ENCODE measurements around the gene SDK2.

Gene SDK2

DNA sequence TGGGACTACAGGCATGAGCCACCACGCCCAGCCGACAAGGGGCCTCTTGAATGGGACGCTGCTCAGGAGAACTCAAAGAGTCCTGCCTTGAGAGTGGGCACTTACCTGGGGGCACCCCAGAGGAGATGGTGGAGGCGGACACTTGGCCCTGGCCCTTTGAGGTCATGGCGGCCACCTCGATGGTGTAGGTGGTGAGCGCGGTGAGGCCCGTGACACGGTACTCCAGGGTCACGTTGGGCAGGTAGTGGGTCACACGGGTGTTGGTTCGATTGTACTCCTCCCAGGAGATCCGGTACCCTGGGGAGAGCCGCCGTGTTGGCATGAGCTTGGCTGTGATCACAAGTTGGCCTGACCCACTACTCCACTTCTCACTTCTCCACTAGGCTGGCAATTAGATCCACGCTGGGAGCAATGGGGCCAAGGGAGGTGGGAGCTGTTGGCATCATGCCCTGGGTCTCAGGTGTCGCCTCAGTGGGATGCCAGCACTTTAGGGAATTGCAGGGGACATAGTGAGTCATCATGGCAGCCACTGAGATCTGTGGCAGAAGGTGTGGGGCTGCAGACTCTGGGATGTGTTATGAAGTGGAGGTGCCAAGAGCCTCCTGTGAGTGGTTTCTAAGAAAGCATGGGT is 243.2 kb downstream of the SDK2 start:
- no peak for TF ChIP-seq POLR2A (IDR thresholded peaks at IDR 0.05; ENCODE audit: low read depth, low read length)
- DNase-seq (ENCODE audit: insufficient read length, low spot score) (no peak), FAIRE-seq (no peak)

DNA sequence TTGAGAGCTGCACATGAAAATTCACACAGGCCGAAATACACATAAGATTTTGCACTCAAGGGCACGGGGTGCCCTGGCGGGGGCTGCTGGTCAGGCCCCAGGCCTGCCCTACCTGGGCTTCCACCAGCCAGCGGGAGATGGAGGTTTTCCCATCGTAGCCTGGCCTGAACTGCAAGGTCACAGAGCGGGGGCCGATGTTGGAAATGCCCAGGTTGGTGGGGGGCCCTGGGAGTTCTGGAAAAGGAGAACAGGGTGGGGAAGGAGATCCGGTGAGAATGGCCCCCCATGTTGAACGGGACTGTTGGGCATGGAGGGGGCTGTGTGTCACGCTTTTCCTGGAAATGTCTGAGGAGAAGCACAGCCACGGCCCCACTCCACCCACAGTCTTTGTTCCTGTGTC is 245.2 kb downstream of the SDK2 start:
- no peak for DNase-seq (ENCODE audit: insufficient read length, low spot score)
- no peak for TF ChIP-seq POLR2A (IDR thresholded peaks at IDR 0.05; ENCODE audit: low read depth, low read length)
- no peak for FAIRE-seq

DNA sequence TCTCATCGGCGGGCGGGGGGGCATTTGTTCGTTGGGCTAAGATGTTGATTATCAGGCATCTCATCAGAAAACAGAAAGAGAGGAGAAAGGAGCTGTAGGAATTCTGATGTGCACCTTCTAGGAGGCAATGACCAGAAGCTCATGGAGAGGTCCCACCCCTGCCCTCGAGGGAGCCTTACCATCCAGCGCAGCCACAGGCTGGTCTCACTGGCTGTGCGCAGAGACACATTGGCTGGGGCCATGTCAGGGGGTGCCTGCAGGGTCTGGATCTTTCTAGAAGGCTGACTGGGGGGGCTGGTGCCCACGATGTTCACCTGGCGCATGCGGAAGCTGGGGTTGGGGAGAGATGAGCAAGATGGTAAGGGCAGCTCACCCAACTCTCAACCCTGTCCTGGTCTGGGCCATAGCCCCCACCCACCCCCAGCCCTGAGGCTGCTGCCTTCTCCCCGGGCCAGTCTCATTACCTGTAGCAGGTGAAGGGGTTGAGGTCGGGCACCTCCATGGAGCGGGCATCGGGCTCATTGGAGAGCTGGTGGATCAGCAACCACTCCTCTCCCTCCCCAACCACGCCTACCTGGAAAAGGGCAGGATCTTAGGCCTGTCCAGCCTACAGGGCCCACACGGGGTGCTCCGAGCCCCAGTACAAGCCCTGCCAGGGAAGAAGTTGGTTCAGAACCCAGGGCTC is 246.2 kb downstream of the SDK2 start:
- DNase-seq (ENCODE audit: insufficient read length, low spot score) = no peak
- TF ChIP-seq POLR2A (IDR thresholded peaks at IDR 0.05; ENCODE audit: low read depth, low read length) = no peak
- no peak for FAIRE-seq

DNA sequence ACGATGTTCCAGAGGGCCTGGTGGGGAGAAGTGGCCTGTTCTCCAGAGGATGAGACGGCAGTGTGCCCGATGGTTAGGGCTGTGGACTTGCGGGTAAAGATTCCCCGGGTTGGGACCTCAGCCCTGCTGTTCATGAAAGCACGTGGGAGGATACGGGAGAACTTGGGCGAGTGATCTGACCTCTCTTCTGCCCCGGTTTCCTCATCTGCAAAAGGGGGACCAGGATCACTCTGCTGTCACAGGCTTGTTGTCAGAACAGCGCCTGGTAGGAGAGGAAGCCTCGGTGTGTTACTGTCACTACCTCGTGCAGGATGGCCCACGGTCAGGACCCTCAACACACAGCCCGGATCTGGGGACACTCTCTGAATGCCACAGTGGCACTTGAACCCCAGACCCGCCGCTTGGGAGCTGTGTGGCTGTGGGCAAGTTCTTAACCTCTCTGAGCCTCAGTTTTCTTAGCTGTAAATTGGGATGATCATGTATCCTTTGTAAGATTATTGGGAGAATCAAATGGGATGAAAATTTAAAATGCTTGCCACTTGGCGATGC is 246.9 kb downstream of the SDK2 start:
- FAIRE-seq (no peak), DNase-seq (ENCODE audit: insufficient read length, low spot score) (no peak)
- no peak for TF ChIP-seq POLR2A (IDR thresholded peaks at IDR 0.05; ENCODE audit: low read depth, low read length)

DNA sequence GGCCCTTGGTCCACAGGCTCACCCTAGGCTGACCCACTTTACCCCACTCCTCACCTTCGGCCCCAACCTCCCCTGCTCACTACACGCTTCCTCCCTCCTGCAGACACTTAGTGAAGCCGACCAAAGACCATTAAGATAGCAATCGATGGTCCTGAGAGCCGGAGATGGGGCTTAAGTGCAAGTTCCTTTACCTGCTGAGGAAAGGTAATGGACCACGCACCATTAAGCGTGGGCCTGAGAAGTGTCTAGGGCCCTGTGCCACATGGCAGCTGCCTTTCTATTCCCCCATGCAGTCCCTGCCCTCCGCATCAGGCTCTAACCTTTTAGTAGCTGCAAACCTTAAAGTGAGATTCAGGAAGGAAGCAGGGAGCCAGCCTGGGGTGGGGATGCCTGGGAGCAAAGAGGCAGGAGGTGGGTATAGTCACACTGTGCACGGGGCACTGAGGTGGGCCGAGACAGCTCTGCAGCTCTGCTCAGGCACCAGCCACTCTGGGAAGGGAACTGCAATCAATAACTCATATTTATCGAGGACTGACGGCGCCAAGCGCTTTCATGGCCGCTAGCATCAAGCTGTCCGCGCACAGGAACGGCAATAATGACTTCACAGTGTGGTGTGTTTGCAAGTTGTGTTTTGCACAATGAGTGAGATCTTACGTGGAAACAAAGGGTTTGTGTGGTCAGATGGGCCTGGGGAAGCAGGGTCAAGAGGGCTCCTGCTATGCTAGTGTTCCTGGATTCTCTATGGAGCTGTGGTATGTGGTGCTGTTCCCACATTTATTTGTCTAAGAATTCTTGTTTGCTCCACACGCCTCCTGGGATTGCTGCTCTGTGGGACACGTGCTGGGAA is 247.6 kb downstream of the SDK2 start:
- DNase-seq (ENCODE audit: insufficient read length, low spot score) = no peak
- TF ChIP-seq POLR2A (IDR thresholded peaks at IDR 0.05; ENCODE audit: low read depth, low read length) = no peak
- no peak for FAIRE-seq

DNA sequence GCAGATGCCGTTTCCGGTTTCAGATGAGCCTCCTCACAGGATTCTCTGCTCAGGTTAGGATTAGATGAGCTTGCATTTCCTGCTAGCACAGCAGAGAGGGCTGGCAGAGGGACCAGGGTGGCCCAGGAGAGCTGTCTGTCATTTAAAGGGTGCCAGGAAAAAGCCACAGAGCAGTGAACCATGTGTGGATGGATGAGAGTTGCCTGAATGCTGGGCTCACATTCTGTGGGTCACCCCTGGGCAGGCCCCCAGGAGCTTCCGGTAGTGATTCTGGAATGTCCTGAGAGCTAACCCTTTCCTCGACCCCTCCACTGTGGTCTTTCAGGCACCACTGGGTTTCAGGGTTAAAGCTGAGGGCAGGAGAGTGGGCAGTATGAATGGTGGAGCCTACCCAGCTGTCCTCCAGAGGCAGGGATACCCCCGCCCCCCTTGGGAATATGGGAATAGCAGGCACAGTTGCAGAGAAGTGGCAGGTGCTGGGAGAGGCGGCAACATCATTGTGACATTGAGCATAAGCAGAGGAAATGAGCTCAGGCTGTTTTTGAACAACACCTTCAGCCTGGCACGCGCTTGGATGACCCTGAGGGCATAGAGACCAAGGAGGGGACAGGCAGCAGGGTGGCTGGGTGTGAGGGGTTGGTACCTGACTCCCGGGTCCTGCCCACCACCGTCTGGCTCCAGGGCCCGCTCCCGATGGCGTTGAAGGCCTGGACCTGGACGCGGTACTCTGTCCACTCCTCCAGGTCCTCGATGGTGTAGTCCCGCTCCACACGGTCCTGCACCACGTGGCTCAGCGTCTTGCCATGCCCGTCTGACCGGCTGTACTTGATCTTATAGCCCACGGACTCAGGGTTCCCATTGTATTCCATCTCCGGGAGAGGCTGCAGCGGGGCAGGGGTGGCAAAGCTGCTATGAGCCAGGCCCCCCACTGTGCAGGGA is 249.5 kb downstream of the SDK2 start:
- FAIRE-seq (no peak), DNase-seq (ENCODE audit: insufficient read length, low spot score) (no peak)
- TF ChIP-seq POLR2A (IDR thresholded peaks at IDR 0.05; ENCODE audit: low read depth, low read length) = no peak

DNA sequence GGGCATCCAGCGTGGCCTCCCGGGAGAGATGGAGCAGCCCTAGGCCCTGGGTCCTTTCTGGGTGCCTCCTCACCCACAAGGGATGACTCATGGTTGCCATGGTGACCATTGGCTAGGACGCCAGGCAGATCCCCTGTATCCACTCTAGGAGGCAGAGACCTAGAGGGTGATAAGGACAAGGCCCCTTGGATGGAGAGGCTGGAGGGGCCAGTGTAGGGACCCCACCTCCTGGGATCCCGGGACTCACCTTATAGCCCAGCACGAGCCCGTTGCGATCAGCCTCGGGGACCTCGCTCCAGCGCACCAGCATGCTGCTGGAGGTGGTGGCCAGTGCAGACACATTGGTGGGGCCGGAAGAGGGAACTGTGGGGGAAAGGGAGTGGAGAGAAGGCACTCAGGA is 250.3 kb downstream of the SDK2 start:
- TF ChIP-seq POLR2A (IDR thresholded peaks at IDR 0.05; ENCODE audit: low read depth, low read length) = no peak
- DNase-seq (ENCODE audit: insufficient read length, low spot score) = peak; percentile 71
- FAIRE-seq = no peak

DNA sequence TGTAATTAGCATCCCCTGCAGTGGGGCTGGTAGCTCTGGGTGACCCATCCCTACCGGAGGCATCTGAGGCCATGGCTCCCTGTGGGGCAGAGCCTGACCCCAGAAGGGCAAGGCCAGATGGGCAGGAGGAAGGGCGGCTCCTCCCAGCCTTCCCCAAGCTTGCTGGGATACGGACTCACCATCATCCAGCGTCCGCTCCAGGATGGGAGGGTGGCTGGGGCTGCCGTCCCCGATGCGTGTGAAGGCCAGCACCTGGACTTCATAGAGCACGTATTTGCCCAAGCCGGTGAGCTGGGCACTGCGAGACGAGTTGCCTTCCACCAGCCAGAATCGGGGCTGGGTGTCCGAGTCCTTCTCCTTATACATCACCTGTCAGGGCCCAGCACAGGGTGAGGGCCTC is 250.9 kb downstream of the SDK2 start:
- FAIRE-seq (no peak), DNase-seq (ENCODE audit: insufficient read length, low spot score) (no peak)
- TF ChIP-seq POLR2A (IDR thresholded peaks at IDR 0.05; ENCODE audit: low read depth, low read length) = no peak

DNA sequence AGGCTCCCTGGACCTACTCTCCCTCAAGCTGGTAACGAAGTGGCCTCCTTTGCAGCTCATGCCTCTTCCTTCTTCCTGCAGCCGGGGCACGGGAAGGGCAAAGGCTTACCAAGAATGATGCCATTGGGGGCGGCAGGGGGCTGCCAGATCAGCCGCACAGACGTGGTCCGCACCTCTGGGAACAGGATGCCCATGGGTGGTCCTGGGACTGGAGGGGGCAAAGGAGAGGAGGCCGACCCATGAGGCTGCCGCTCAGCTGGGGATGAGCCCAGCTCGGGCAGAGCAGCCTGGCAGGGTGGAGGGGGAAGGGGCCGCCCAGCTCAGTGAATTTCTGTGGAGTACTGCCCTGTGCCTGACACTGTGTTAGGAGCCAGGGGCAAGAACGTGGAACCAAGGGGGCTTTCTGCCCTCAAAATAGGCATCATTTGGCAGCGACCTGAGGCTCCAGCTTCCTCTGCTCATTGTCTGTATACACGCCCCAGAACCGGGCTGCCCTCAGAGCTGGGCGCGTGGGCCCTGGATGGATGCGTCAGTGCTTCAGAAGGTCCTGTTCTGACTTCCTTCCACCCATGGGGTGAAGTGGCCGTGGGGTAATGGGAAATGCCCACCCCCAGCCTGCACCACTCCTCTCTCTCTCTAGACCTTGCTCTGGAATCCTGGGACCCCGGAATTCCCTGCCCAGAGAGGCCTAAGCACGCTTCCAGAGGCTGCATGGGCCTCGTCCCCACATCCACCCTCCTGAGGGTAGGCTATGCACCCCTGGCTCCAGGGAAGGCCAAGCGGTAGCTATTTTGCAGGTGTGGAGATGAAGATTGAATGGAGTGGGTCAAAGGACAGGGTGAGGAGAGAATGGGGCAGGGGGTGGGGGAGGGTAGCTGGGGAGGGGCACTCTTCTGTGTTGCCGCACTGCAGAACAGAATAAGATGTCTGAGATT is 252.6 kb downstream of the SDK2 start:
- no peak for TF ChIP-seq POLR2A (IDR thresholded peaks at IDR 0.05; ENCODE audit: low read depth, low read length)
- DNase-seq (ENCODE audit: insufficient read length, low spot score) (no peak), FAIRE-seq (no peak)

DNA sequence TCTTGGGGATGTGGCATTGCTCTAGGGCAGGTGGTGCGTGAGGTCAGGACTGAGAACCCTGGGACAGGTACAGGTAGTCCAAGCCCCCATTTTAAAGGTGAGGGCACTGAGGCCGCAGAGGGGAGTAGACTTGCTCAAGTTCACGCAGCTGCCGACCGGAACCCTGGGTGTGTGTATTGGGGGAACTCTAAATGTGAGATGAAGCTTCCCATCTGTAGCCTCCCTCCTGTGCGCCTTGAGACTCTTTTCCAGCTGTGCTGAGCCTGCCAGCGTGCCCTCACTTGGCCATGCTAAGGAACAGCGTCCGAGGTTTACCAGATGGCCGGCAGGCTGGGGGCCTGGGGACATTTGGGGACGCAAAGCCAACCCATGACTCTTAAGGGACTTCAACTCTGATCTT is 253.4 kb downstream of the SDK2 start:
- DNase-seq (ENCODE audit: insufficient read length, low spot score) (no peak), FAIRE-seq (no peak)
- no peak for TF ChIP-seq POLR2A (IDR thresholded peaks at IDR 0.05; ENCODE audit: low read depth, low read length)

DNA sequence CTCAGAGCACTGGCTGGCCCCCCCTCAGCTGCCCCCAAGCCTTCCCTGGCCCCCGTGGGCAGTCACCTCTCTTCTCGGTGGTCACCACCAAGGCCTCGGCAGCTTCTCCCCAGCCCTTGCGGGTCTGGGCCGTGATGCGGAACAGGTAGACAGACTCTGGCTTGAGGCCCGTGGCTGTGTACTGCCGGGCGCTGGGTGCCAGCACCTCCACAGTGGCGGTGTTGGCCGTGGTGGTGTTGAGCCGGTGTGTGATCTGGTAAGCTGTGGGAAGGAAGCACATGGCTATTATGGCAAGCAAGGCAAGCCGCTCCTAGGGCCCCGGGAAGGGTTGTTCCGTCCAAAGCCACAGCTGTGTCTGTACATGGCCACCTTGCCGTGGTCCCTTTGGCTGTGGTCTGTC is 254.0 kb downstream of the SDK2 start:
- FAIRE-seq (no peak), DNase-seq (ENCODE audit: insufficient read length, low spot score) (no peak)
- no peak for TF ChIP-seq POLR2A (IDR thresholded peaks at IDR 0.05; ENCODE audit: low read depth, low read length)

DNA sequence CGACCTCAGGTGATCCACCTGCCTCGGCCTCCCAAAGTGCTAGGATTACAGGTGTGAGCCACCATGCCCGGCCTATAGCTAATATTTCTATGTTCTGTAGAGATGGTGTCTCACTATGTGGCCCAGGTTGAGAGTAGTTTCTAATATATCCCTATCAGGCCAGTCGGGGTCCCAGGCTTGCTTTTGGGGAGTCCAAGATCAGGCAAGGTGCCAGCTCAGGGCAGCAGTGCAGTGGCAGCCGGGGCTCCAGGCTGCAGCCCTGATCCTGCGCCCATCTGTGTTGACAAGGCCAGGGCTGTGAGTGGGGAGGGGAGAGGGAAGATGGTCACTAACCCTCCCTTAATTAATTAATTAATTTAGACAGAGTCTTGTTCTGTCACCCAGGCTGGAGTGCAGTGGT is 254.8 kb downstream of the SDK2 start:
- TF ChIP-seq POLR2A (IDR thresholded peaks at IDR 0.05; ENCODE audit: low read depth, low read length) = no peak
- DNase-seq (ENCODE audit: insufficient read length, low spot score) (no peak), FAIRE-seq (no peak)
